T-helper 1 cell treated with Interleukin-12 subunit alpha and Interleukin-12 subunit beta and Interleukin-4 antibody, amounts not matched to agents 30 ng/mL and 1 ng/mL, for 36 hours (primary cell): Measurements from ENCODE around the gene RHBDF1. TPM values are rescaled to one million over a fixed set of nuclear protein-coding genes. Genes with fewer than 3 reads are reported as not detected.

Experiments used
- total RNA-seq: library from RNA; stranded (reverse); gene quantifications from 2 replicates; pipeline ENCODE4 v1.2.3, GENCODE V29; 2022

RHBDF1 gene
- total RNA-seq, 1 donor from 2014 or later = 0.59 TPM

Other genes with a start within 250 kb of the RHBDF1 start
- gene POLR3K, start 19.0 kb downstream of the RHBDF1 start, total RNA-seq = 49.2 and 50.3 TPM in 2 replicates
- gene SNRNP25, start 18.8 kb downstream of the RHBDF1 start, total RNA-seq = 60.8 and 61.5 TPM in 2 replicates
- 53.3 and 55.2 TPM in 2 replicates for gene MPG, start 5.6 kb upstream of the RHBDF1 start, total RNA-seq
- gene NPRL3, start 66.0 kb upstream of the RHBDF1 start, total RNA-seq = 31.7 and 32.8 TPM in 2 replicates
- gene HBZ, start 80.0 kb upstream of the RHBDF1 start, total RNA-seq = not detected in 2 replicates
- gene HBM, start 93.3 kb upstream of the RHBDF1 start, total RNA-seq = not detected in 2 replicates
- not detected in 2 replicates for gene HBA2, start 100.2 kb upstream of the RHBDF1 start, total RNA-seq
- not detected in 2 replicates for gene HBA1, start 104.0 kb upstream of the RHBDF1 start, total RNA-seq
- gene HBQ1, start 107.8 kb upstream of the RHBDF1 start, total RNA-seq = not detected in 2 replicates
- 61.5 and 69.6 TPM in 2 replicates for gene LUC7L, start 156.8 kb upstream of the RHBDF1 start, total RNA-seq
- 17.1 and 23.2 TPM in 2 replicates for gene FAM234A, start 162.2 kb upstream of the RHBDF1 start, total RNA-seq
- 0.07 and 0.27 TPM in 2 replicates for gene RGS11, start 203.3 kb upstream of the RHBDF1 start, total RNA-seq
- not detected in 2 replicates for gene ARHGDIG, start 208.0 kb upstream of the RHBDF1 start, total RNA-seq
- not detected in 2 replicates for gene PDIA2, start 210.5 kb upstream of the RHBDF1 start, total RNA-seq